HG02884 (cell line): ENCODE results near the gene HHEX.
A peak's percentile ranks its signal among the peaks of the same experiment; 100 is the strongest.
"Not testable (repeated sequence)": the region's sequence is repeated elsewhere in the genome, so short reads cannot be mapped to it uniquely, and the experiment has no call there.

ENCODE experiments used
- ATAC-seq: cut with Tn5 transposase; IDR thresholded peaks from one replicate; pipeline ENCODE4 v1.9.1; 2021; ENCODE audit warnings: mild to moderate bottlenecking, moderate library complexity; ENCODE audit not compliant: unreplicated experiment

Gene HHEX

GRCh38 chr10:92732958-92733357 lies 43.2 kb downstream of the HHEX start:
- ATAC-seq: no peak

GRCh38 chr10:92734301-92734700 lies 44.5 kb downstream of the HHEX start:
- no peak for ATAC-seq

- no peak for ATAC-seq
Measured at GRCh38 chr10:92735938-92736337, 46.2 kb downstream of the HHEX start.

DNA sequence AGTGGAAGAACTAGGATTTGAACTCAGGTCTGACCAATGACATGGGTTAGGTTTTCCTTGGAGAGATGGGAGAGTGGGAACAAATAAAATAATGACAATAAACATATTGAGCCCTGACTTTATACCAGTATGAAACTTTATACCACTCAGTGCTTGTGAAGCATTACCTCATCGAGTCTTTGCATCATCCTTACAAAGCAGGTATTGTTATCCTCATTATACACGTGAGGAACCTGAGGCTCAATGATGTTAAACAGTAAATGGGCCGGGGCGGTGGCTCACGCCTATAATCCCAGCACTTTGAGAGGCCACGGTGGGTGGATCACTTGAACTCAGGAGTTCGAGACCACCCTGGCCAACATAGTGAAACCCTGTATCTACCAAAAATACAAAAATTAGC lies 47.7 kb downstream of the HHEX start:
- ATAC-seq: no peak

GRCh38 chr10:92740762-92741161 lies 51.0 kb downstream of the HHEX start:
- ATAC-seq: no peak

DNA sequence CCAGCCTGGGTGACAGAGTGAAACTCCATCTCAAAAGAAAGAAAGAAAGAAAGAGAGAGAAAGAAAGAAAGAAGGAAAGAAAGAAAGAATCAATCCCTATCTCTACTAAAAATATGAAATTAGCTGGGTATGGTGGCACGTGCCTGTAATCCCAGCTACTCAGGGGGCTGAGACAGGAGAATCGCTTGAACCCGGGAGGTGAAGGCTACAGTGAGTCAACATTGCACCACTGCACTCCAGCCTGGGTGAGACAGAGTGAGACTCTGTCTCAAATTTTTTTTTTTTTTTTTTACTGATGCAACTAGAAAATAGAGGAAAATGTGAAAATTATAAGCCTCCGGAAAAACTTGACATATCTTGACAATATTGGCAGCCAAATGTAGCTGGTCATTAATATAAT lies 52.0 kb downstream of the HHEX start:
- ATAC-seq: not testable (repeated sequence)

DNA sequence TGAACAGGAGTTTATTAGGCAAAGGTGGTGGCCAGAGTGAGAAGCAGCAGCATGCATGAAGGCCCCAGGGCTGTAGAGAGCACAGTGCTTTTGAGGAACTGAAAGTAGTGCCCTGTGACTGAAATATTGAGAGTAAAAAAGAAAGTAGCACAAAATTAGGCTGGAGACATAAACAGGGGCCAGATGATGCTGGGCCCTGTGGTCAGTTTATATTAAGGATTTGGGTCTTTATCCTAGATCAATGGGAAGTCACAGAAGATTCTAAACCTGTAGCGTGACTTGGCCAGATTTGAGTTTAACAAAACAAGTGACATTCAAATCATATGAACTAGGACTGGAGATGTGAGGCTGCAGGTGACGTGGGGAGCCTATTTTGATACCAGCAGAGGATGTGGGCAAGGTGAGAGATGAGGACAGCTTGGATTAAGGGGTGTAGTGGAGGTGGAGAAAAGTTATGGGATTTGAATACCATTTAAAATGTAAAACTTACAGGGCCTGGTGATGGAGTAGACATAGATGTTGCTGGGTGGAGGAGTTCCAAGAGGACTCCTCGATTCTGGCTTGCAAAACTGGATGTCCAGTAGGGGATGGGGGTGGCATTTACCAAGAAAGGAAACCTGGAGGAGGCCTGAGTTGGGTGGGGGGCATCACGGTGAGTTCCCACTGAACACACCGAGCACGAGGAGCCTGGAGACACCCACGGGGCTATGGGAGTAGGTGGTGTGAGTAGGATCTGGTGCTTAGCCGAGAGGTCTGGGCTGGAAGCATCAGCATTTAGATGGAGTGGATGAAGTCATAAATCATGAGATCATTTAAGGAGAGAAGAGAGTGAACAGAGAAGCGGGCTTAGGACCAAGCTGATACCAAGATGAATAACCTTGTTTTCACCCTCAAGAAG lies 52.8 kb downstream of the HHEX start:
- ATAC-seq: peak; percentile 93
